Amniotic stem cell (primary cell): ENCODE measurements around the gene FBRSL1.

Experiments used
- DNase-seq: peaks from one replicate; lab custom pipeline; 2025; lab: John Stamatoyannopoulos, UW

Gene FBRSL1

GRCh38 chr12:132542661-132543060 lies 52.7 kb downstream of the FBRSL1 start:
- no peak for DNase-seq

GRCh38 chr12:132543298-132544079 lies 53.5 kb downstream of the FBRSL1 start:
- no peak for DNase-seq

- no peak for DNase-seq
Measured at GRCh38 chr12:132544080-132544397, 54.1 kb downstream of the FBRSL1 start.

GRCh38 chr12:132544498-132544897 lies 54.5 kb downstream of the FBRSL1 start:
- DNase-seq: no peak

GRCh38 chr12:132545164-132545953 lies 55.4 kb downstream of the FBRSL1 start:
- no peak for DNase-seq

- no peak for DNase-seq
Measured at GRCh38 chr12:132545955-132546354, 56.0 kb downstream of the FBRSL1 start.

- no peak for DNase-seq
Measured at GRCh38 chr12:132546647-132547046, 56.7 kb downstream of the FBRSL1 start.

- DNase-seq: no peak
Measured at GRCh38 chr12:132547205-132547740, 57.3 kb downstream of the FBRSL1 start.

GRCh38 chr12:132548430-132549058 lies 58.6 kb downstream of the FBRSL1 start:
- no peak for DNase-seq

GRCh38 chr12:132549059-132549458 lies 59.1 kb downstream of the FBRSL1 start:
- no peak for DNase-seq

GRCh38 chr12:132550014-132550802 lies 60.3 kb downstream of the FBRSL1 start:
- DNase-seq: no peak

GRCh38 chr12:132550830-132551640 lies 61.1 kb downstream of the FBRSL1 start:
- DNase-seq: no peak

GRCh38 chr12:132551641-132552031 lies 61.7 kb downstream of the FBRSL1 start:
- no peak for DNase-seq

GRCh38 chr12:132554845-132555630 lies 65.1 kb downstream of the FBRSL1 start:
- DNase-seq: no peak

- no peak for DNase-seq
Measured at GRCh38 chr12:132555686-132556085, 65.7 kb downstream of the FBRSL1 start.

- DNase-seq: no peak
Measured at GRCh38 chr12:132556216-132556615, 66.3 kb downstream of the FBRSL1 start.

- DNase-seq: no peak
Measured at GRCh38 chr12:132556801-132557200, 66.8 kb downstream of the FBRSL1 start.

- no peak for DNase-seq
Measured at GRCh38 chr12:132557291-132558015, 67.5 kb downstream of the FBRSL1 start.

GRCh38 chr12:132558042-132558856 lies 68.3 kb downstream of the FBRSL1 start:
- no peak for DNase-seq
